ENCODE measurements around the gene DLST. TPM values are rescaled to one million over a fixed set of nuclear protein-coding genes. Genes with fewer than 3 reads are reported as not detected.
A peak's percentile ranks its signal among the peaks of the same experiment; 100 is the strongest.

DLST gene
- total and polyA plus RNA-seq, 9 donors = 38.6 to 76.2 (median 65.0) TPM

DNA sequence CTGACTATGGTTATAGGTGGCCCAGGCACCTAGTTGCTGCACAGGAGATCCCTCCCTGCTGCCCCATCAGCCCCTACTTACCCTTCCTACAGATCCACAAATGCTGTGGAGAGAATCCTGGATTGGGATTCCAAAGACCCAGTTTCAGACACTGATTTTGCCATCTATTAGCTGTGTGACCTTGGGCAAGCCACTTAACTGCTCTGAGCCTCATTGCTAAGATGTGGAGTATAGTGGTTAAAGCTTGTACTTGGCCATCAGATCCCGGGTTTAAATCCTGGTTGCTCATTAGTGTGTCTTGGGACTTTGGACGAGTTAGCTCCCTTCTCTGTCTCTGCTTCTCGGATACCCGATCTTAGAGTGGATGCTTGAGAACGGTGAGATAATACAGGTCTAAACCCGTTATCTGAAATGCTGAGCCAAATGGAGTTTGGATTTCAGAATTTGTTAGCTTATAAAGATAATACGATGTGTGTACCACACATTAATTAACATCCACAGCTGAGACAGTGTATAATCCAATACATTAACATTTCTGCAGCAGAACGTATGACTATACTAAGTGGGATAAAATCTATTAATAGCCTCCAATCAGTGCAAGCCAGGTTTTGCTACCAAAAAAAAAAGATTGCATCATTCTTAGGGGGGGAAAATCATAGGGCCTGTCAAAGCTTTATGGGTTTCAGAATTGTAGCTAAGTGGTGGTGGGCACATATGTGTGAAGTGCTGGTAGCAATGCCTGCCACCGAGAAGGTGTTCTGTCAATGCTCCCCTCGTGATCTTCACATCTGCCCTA lies 21.8 kb upstream of the DLST start:
- no peaks in the 10 kb centered on the region for H3K27me3 ChIP-seq (ENCODE audit: control insufficient read depth, insufficient read depth, low read length)
- no peak overlapping the region for H3K4me3 ChIP-seq (ENCODE audit: low read length)
- no peaks in the 10 kb centered on the region for H3K9me3 ChIP-seq (replicated peaks; ENCODE audit: control insufficient read depth, low read depth, low read length)
- DNase-seq = no peak
- H3K27ac ChIP-seq (ENCODE audit: low read length) = no peak overlapping the region
- 74% methylated on average over 3 of the region's 10 CpGs for WGBS (ENCODE audit: insufficient coverage)
- no peaks in the 10 kb centered on the region for H3K36me3 ChIP-seq (ENCODE audit: control insufficient read depth, insufficient read depth, low read length)
- no peaks in the 10 kb centered on the region for H3K4me1 ChIP-seq (ENCODE audit: control insufficient read depth, insufficient read depth, low read length)

DNA sequence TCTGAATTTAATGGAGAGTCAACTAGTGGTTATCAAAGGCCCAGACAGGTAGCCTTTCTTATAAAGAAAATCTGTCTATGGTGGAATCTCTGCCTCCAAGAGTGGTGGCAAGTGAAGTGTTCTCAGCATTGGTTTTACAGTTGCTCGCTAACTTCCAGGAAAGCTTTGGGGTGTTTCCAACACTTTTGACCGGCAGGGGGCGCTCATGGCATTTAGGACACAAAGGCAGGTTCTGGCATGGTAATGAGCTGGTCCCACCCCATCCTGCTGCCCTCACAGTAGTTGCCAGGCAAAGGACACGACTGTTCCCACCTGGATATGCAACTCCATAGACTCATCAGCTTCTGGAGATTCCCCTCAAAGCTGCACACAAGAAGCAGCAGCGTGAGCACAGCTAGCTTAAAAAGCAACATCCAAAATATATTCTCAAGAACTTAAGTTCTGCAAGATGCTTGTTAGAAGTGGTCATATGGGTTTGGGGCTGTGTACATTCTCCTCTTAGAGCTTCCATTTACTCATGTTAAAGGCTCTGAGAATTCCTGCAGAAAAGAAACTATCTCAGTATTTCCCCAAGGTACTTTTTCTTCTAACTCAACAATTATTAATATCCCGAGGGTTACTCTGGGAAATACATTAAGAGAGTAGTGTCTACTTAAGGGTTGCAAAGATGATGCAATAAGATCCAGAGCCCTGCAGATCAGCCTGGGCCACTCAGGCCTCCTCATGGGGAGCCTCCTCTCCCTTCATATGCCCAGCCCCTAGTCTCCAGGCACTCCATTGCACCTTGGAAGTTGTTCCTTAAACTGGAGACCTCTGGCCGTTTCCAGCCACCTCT lies 20.6 kb upstream of the DLST start:
- Histone ChIP-seq H3K36me3 (ENCODE audit: control insufficient read depth, insufficient read depth, low read length) (no peaks in the 10 kb centered on the region), H3K9me3 (replicated peaks; ENCODE audit: control insufficient read depth, low read depth, low read length) (no peaks in the 10 kb centered on the region), H3K27me3 (ENCODE audit: control insufficient read depth, insufficient read depth, low read length) (no peaks in the 10 kb centered on the region), H3K4me3 (ENCODE audit: low read length) (no peak overlapping the region), H3K27ac (ENCODE audit: low read length) (no peak overlapping the region), H3K4me1 (ENCODE audit: control insufficient read depth, insufficient read depth, low read length) (no peaks in the 10 kb centered on the region)
- peak; percentile 90 for DNase-seq
- WGBS (ENCODE audit: insufficient coverage) = 15% methylated on average over 4 of the region's 7 CpGs

DNA sequence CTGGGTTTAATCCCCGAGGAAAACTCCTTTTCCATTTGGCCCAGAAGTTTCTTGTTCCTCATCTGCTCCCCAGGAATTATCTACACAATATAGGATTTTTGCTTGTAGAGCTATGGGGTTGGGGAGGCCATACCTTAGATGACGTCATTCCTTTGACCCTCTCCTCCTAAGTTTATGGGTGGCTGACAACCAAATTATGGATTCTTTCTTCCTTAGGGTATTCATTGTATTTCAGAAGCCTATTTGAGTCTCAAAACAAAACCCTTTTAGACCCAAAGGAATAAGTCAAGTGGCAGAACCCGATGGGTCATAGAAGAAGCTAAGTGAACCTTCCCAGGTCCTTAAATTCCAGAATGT lies 20.0 kb upstream of the DLST start:
- no peaks in the 10 kb centered on the region for H3K9me3 ChIP-seq (replicated peaks; ENCODE audit: control insufficient read depth, low read depth, low read length)
- no peaks in the 10 kb centered on the region for H3K27me3 ChIP-seq (ENCODE audit: control insufficient read depth, insufficient read depth, low read length)
- no peak overlapping the region for H3K27ac ChIP-seq (ENCODE audit: low read length)
- 74% methylated on average over 2 of the region's 3 CpGs for WGBS (ENCODE audit: insufficient coverage)
- no peak for DNase-seq
- no peaks in the 10 kb centered on the region for H3K4me1 ChIP-seq (ENCODE audit: control insufficient read depth, insufficient read depth, low read length)
- no peak overlapping the region for H3K4me3 ChIP-seq (ENCODE audit: low read length)
- no peaks in the 10 kb centered on the region for H3K36me3 ChIP-seq (ENCODE audit: control insufficient read depth, insufficient read depth, low read length)

DNA sequence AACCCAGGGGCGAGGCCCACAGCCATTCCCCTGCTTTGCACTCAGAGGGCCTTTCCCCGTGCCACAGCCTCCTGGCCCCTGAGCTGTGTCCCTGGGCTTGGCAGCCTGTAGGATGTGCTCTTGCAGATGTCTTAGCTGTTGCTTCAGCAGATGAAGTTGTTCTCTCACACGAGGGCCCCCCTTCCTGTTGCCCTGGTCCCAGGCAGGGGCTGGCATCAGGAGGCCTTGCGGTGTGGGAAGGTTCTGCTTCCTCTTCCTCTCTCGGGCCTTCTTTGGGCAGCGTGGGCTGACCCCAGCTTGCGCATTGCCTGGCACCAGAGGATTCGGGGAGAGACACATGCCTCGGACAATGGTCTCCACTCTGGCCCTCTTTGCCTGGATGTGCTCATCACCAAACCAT lies 18.4 kb upstream of the DLST start:
- Histone ChIP-seq H3K4me3 (ENCODE audit: low read length) (no peak overlapping the region), H3K4me1 (ENCODE audit: control insufficient read depth, insufficient read depth, low read length) (no peaks in the 10 kb centered on the region), H3K27me3 (ENCODE audit: control insufficient read depth, insufficient read depth, low read length) (no peaks in the 10 kb centered on the region), H3K27ac (ENCODE audit: low read length) (no peak overlapping the region), H3K36me3 (ENCODE audit: control insufficient read depth, insufficient read depth, low read length) (no peaks in the 10 kb centered on the region), H3K9me3 (replicated peaks; ENCODE audit: control insufficient read depth, low read depth, low read length) (no peaks in the 10 kb centered on the region)
- DNase-seq = no peak
- 86% methylated on average over 6 of the region's 9 CpGs for whole genome bisulfite sequencing (ENCODE audit: insufficient coverage)

DNA sequence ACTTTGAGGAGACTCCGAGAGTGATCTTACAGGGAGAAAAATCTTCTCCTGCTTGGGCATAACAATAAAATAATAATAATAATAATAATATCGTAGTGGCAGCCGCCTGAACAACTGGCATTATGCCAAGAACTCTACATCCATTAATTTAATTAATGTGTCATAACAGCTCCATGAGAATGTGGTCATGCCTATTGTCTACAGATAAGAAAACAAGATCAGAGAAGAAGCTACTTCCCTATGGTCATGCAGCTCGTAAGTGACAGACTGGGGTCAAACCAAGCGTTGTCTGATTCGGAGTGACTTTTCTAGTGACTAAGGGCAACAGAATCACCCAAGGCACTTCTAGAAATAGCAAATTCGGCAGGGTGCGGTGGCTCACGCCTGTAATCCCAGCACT lies 17.5 kb upstream of the DLST start:
- DNase-seq = no peak
- H3K4me1 ChIP-seq (ENCODE audit: control insufficient read depth, insufficient read depth, low read length) = no peaks in the 10 kb centered on the region
- no peaks in the 10 kb centered on the region for H3K36me3 ChIP-seq (ENCODE audit: control insufficient read depth, insufficient read depth, low read length)
- WGBS (ENCODE audit: insufficient coverage) = 90% methylated on average over 4 of the region's 9 CpGs
- H3K4me3 ChIP-seq (ENCODE audit: low read length) = no peak overlapping the region
- no peaks in the 10 kb centered on the region for H3K9me3 ChIP-seq (replicated peaks; ENCODE audit: control insufficient read depth, low read depth, low read length)
- no peak overlapping the region for H3K27ac ChIP-seq (ENCODE audit: low read length)
- no peaks in the 10 kb centered on the region for H3K27me3 ChIP-seq (ENCODE audit: control insufficient read depth, insufficient read depth, low read length)

DNA sequence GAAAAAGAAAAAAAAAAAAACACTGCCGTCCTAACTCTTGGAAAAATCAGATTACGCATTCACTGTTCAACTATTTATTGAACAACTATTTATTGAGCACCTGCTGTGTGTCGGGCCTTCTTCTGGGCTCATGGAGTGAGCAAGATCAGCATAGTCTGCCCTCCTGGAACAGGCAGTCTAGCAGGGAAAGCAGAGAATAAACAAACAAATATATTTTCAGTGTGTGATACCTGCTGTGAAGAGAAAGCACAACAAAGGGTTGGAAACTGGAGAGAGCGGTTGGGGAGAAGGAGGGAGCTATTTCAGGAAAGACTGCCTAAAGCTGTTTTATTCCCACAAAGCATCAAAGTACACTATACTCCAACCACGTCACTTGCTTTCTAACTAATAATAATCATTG lies 16.6 kb upstream of the DLST start:
- H3K9me3 ChIP-seq (replicated peaks; ENCODE audit: control insufficient read depth, low read depth, low read length) = no peaks in the 10 kb centered on the region
- no peak for DNase-seq
- H3K4me3 ChIP-seq (ENCODE audit: low read length) = no peak overlapping the region
- H3K27ac ChIP-seq (ENCODE audit: low read length) = no peak overlapping the region
- H3K27me3 ChIP-seq (ENCODE audit: control insufficient read depth, insufficient read depth, low read length) = no peaks in the 10 kb centered on the region
- no peaks in the 10 kb centered on the region for H3K4me1 ChIP-seq (ENCODE audit: control insufficient read depth, insufficient read depth, low read length)
- no peaks in the 10 kb centered on the region for H3K36me3 ChIP-seq (ENCODE audit: control insufficient read depth, insufficient read depth, low read length)
- 82% methylated on average over 3 of the region's 5 CpGs for WGBS (ENCODE audit: insufficient coverage)

DNA sequence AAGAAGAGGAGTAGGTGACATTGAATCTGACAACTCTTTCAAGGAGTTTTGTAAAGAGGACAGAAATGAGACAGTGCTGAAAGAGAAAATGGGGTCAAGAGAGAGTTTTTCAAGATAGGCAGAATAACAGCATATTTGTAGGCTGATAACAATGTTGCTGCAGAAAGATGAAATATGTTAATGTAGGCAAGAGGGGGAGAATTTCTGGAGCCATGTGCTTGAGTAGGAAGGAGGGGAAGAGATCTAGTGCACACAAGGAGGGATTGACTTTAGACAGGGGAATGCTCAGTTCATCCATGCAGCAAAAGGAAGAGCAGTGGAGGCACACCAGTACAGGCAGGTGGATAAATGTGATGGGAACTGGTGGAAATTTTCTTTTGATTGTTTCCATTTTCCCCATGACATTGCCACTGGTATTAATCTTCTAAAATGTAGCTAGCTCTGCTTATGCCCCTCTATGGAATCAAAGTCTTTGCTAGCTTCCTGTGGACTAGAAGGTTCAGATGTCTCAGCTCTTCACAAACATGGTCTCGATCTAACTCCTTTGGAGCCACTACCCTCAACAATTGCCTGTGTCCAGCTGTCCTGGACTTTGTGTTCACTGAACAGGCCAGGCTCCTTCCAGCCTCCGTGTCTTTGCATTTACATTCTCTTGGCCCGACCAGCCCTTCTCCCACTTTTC lies 14.9 kb upstream of the DLST start:
- Histone ChIP-seq H3K36me3 (ENCODE audit: control insufficient read depth, insufficient read depth, low read length) (no peaks in the 10 kb centered on the region), H3K9me3 (replicated peaks; ENCODE audit: control insufficient read depth, low read depth, low read length) (no peaks in the 10 kb centered on the region), H3K27me3 (ENCODE audit: control insufficient read depth, insufficient read depth, low read length) (no peaks in the 10 kb centered on the region), H3K27ac (ENCODE audit: low read length) (no peak overlapping the region), H3K4me1 (ENCODE audit: control insufficient read depth, insufficient read depth, low read length) (no peaks in the 10 kb centered on the region), H3K4me3 (ENCODE audit: low read length) (no peak overlapping the region)
- DNase-seq = no peak
- WGBS (ENCODE audit: insufficient coverage) = 60% methylated on average over 3 of the region's 3 CpGs

DNA sequence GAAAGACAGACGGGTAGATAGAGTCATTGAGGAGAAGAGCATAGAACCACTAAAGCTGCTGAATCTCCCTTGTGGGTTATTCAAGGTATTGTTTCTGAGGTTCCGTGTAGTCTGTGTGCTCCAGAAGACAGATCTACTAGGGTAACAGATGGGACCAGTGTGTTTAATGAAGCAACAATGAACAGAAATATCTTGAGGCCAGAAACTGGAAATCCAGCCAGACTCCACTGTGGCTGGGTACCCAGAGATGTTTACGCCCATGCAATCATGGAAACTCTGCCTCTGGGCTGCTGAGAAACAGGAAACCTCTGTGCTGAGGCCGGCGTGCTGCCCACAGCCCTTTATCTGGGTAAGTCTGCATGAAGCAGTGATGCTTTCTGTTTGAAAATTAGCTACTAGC lies 14.0 kb upstream of the DLST start:
- H3K27me3 ChIP-seq (ENCODE audit: control insufficient read depth, insufficient read depth, low read length) = no peaks in the 10 kb centered on the region
- no peaks in the 10 kb centered on the region for H3K9me3 ChIP-seq (replicated peaks; ENCODE audit: control insufficient read depth, low read depth, low read length)
- no peaks in the 10 kb centered on the region for H3K4me1 ChIP-seq (ENCODE audit: control insufficient read depth, insufficient read depth, low read length)
- 53% methylated on average over 2 of the region's 5 CpGs for WGBS (ENCODE audit: insufficient coverage)
- DNase-seq = no peak
- no peak overlapping the region for H3K27ac ChIP-seq (ENCODE audit: low read length)
- H3K36me3 ChIP-seq (ENCODE audit: control insufficient read depth, insufficient read depth, low read length) = no peaks in the 10 kb centered on the region
- no peak overlapping the region for H3K4me3 ChIP-seq (ENCODE audit: low read length)

DNA sequence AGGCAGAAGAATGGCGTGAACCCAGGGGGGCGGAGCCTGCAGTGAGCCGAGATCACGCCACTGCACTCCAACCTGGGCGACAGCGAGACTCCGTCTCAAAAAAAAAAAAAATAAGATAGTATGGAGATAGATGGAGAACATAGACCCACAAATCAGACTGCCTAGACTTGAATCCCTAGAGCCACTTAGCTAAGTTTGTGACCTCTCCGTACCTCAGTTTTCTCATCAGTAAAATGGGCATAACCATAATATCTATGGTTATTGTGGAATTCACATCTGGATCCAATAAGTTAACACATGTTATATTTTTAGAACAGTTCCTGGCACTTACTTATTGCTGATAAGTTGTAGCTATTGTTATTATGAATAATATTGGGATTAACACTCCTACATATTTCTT lies 13.0 kb upstream of the DLST start:
- H3K9me3 ChIP-seq (replicated peaks; ENCODE audit: control insufficient read depth, low read depth, low read length) = no peaks in the 10 kb centered on the region
- no peaks in the 10 kb centered on the region for H3K36me3 ChIP-seq (ENCODE audit: control insufficient read depth, insufficient read depth, low read length)
- H3K4me3 ChIP-seq (ENCODE audit: low read length) = no peak overlapping the region
- H3K4me1 ChIP-seq (ENCODE audit: control insufficient read depth, insufficient read depth, low read length) = no peaks in the 10 kb centered on the region
- DNase-seq = no peak
- H3K27me3 ChIP-seq (ENCODE audit: control insufficient read depth, insufficient read depth, low read length) = no peaks in the 10 kb centered on the region
- H3K27ac ChIP-seq (ENCODE audit: low read length) = no peak overlapping the region
- WGBS (ENCODE audit: insufficient coverage) = 62% methylated on average over 3 of the region's 8 CpGs

DNA sequence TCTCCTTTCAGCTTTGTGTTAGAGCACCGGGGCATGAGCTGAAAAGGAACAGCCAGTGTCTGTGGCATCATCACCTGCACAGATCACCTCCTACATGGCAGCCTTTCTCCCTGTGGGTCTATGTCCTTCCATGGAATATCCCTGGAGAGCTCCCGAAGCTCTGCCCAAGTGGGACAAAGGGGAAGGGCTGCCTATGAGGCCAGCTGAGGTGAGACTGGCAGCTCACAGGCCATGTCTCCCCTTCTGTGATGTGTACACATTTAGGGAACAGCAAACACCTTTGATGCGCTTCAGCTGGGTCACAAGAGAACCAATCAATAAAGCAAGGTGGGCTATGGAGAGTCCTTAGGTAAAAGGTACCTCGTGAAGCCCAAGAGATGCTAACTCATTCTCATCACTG lies 9.9 kb upstream of the DLST start:
- Histone ChIP-seq H3K27me3 (ENCODE audit: control insufficient read depth, insufficient read depth, low read length) (no peaks in the 10 kb centered on the region), H3K4me3 (ENCODE audit: low read length) (no peak overlapping the region), H3K4me1 (ENCODE audit: control insufficient read depth, insufficient read depth, low read length) (peaks cover 5% of the 10 kb centered on the region), H3K36me3 (ENCODE audit: control insufficient read depth, insufficient read depth, low read length) (no peaks in the 10 kb centered on the region), H3K9me3 (replicated peaks; ENCODE audit: control insufficient read depth, low read depth, low read length) (no peaks in the 10 kb centered on the region), H3K27ac (ENCODE audit: low read length) (no peak overlapping the region)
- DNase-seq = no peak
- WGBS (ENCODE audit: insufficient coverage) = 100% methylated on average over 2 of the region's 4 CpGs

Data from muscle of leg (tissue), 11 donors.